CD8-positive, alpha-beta memory T cell (primary cell): ENCODE results near the gene CYP1A2. TPM values are rescaled to one million over a fixed set of nuclear protein-coding genes. Genes with fewer than 3 reads are reported as not detected.

Experiments used
- CTCF ChIA-PET: fragments of 350-600 bp; sonication (Branson Sonifier 250); formaldehyde crosslinking; loops from one replicate; lab custom pipeline; 2021; ENCODE audit warnings: antibody characterized with exemption; lab: Charles Lee
- POLR2A ChIA-PET: fragments of 350-600 bp; sonication (Branson Sonifier 250); formaldehyde crosslinking; loops from one replicate; lab custom pipeline; 2021; ENCODE audit warnings: antibody characterized with exemption; lab: Charles Lee
- DNase-seq, 5 donors: peaks; one replicate each; pipeline versions ENCODE4 v3.0.0 to v3.0.0-alpha.2; 2020 to 2022; ENCODE audit warnings: mixed read lengths in 1 of 5
- H3K27ac ChIP-seq: one replicate; pipeline ENCODE4 v1.7.0; 2013; ENCODE audit warnings: low read depth, mild to moderate bottlenecking, low read length, moderate library complexity
- H3K27me3 ChIP-seq: 2 replicates; pipeline ENCODE4 v1.7.0; 2013; ENCODE audit warnings: low read length, mild to moderate bottlenecking; ENCODE audit not compliant: insufficient read depth, poor library complexity, severe bottlenecking
- H3K36me3 ChIP-seq: 2 replicates; pipeline ENCODE4 v1.7.0; 2013; ENCODE audit warnings: mild to moderate bottlenecking, low read length, moderate library complexity; ENCODE audit not compliant: insufficient read depth
- H3K4me1 ChIP-seq: 2 replicates; pipeline ENCODE4 v1.7.0; 2013; ENCODE audit warnings: mild to moderate bottlenecking, low read length, moderate library complexity; ENCODE audit not compliant: insufficient read depth
- H3K4me3 ChIP-seq: 2 replicates; pipeline ENCODE4 v1.7.0; 2013; ENCODE audit warnings: mild to moderate bottlenecking, low read length
- H3K9me3 ChIP-seq: 2 replicates; pipeline ENCODE4 v1.7.0; 2013; ENCODE audit warnings: mild to moderate bottlenecking, low read length
- H3K27ac Mint-ChIP-seq, 8 donors: one replicate each; pipeline ENCODE4 v1.8.0; 2020 to 2021; ENCODE audit warnings: mixed read lengths in 8 of 8, mild to moderate bottlenecking in 6 of 8, inconsistent platforms in 3 of 8, moderate library complexity in 3 of 8
- H3K27me3 Mint-ChIP-seq, 2 donors: one replicate each; pipeline ENCODE4 v1.8.0; 2020 to 2021; ENCODE audit warnings: mixed read lengths in 2 of 2, mild to moderate bottlenecking in 1 of 2, moderate library complexity in 1 of 2
- H3K36me3 Mint-ChIP-seq, 3 donors: one replicate each; pipeline ENCODE4 v1.8.0; 2020 to 2021; ENCODE audit warnings: mixed read lengths in 3 of 3, inconsistent platforms in 1 of 3, mild to moderate bottlenecking in 1 of 3
- H3K4me1 Mint-ChIP-seq, 3 donors: one replicate each; pipeline ENCODE4 v1.8.0; 2020 to 2021; ENCODE audit warnings: mixed read lengths in 3 of 3, inconsistent platforms in 1 of 3, mild to moderate bottlenecking in 1 of 3
- H3K4me3 Mint-ChIP-seq, 7 donors: one replicate each; pipeline ENCODE4 v1.8.0; 2020 to 2021; ENCODE audit warnings: mixed read lengths in 7 of 7, mild to moderate bottlenecking in 6 of 7, moderate library complexity in 4 of 7, inconsistent platforms in 2 of 7
- H3K9me3 Mint-ChIP-seq, 5 donors: one replicate each; pipeline ENCODE4 v1.8.0; 2020 to 2022; ENCODE audit warnings: mixed read lengths in 5 of 5, mild to moderate bottlenecking in 3 of 5, moderate library complexity in 2 of 5, inconsistent platforms in 1 of 5
- polyA plus RNA-seq: library from polyadenylated mRNA; unstranded; fragments of 300-500 nt; fragmentation: Illumina TruSeq; gene quantifications from one replicate; pipeline ENCODE4 v1.2.3, GENCODE V29; 2021
- total RNA-seq, 2 experiments: library from RNA; stranded (reverse); gene quantifications; one replicate each; pipeline ENCODE4 v1.2.3, GENCODE V29; 2021

The CYP1A2 gene
- total and polyA plus RNA-seq, 3 experiments from 2014 or later, result not detected

- H3K9me3 Mint-ChIP-seq, result no peaks in the 10 kb centered on the region
- H3K27me3 Mint-ChIP-seq, result no peaks in the 10 kb centered on the region
- DNase-seq, result peak in 1 of 5 donors; percentile 36
- peak overlapping the region; percentile 32 for H3K4me3 ChIP-seq
- no peaks in the 10 kb centered on the region for H3K27me3 ChIP-seq
- peak overlapping the region; percentile 65 for H3K27ac ChIP-seq
- no peaks in the 10 kb centered on the region for H3K9me3 ChIP-seq
- H3K4me1 ChIP-seq, result peaks cover 63% of the 10 kb centered on the region
- peaks cover 46 to 57% (median 54%) of the 10 kb centered on the region in 3 donors for H3K4me1 Mint-ChIP-seq
- H3K36me3 Mint-ChIP-seq, result peaks cover 4 to 80% (median 6%) of the 10 kb centered on the region in 3 donors
- peak overlapping the region in 3 of 7 donors; percentile 22 to 48 (median 24) for H3K4me3 Mint-ChIP-seq
- peaks cover 50% of the 10 kb centered on the region for H3K36me3 ChIP-seq
- POLR2A ChIA-PET, result interaction anchor here (0.6 to 2.4 kb wide), 7 partner anchors 9 to 30 kb away, joined by 3 to 13 read pairs (median 6); partner anchors contain the start of gene CSK
- peak overlapping the region; percentile 79 to 97 (median 94) for H3K27ac Mint-ChIP-seq
- CTCF ChIA-PET, result interaction anchor here (0.6 to 15.8 kb wide), 15 partner anchors 9 to 189 kb away, joined by 3 to 1086 read pairs (median 7); partner anchors contain the start of gene CSK
These were observed 50.7 kb downstream of the CYP1A2 start for GRCh38 chr15:74799255-74799855.

GRCh38 chr15:74799856-74800558 is 51.4 kb downstream of the CYP1A2 start:
- Mint-ChIP-seq H3K9me3 (no peaks in the 10 kb centered on the region), H3K4me1 (peaks cover 42 to 53% (median 48%) of the 10 kb centered on the region in 3 donors), H3K27me3 (no peaks in the 10 kb centered on the region), H3K36me3 (peaks cover 4 to 81% (median 6%) of the 10 kb centered on the region in 3 donors), H3K4me3 (peak overlapping the region in 6 of 7 donors; percentile 19 to 40 (median 26)), H3K27ac (peak overlapping the region; percentile 79 to 97 (median 94))
- Histone ChIP-seq H3K9me3 (no peaks in the 10 kb centered on the region), H3K27ac (peak overlapping the region; percentile 65), H3K4me1 (peaks cover 57% of the 10 kb centered on the region), H3K27me3 (no peaks in the 10 kb centered on the region), H3K36me3 (peaks cover 50% of the 10 kb centered on the region), H3K4me3 (peak overlapping the region; percentile 32)
- ChIA-PET CTCF (interaction anchor here (0.6 to 15.8 kb wide), 15 partner anchors 8 to 189 kb away, joined by 3 to 1086 read pairs (median 7); partner anchors contain the start of gene CSK), POLR2A (interaction anchor here (0.6 to 2.4 kb wide), 7 partner anchors 8 to 31 kb away, joined by 3 to 13 read pairs (median 6); partner anchors contain the start of gene CSK)
- peak; percentile 81 to 91 (median 85) for DNase-seq

GRCh38 chr15:74800559-74801094 is 52.0 kb downstream of the CYP1A2 start:
- Histone ChIP-seq H3K9me3 (no peaks in the 10 kb centered on the region), H3K4me3 (no peak overlapping the region), H3K36me3 (peaks cover 50% of the 10 kb centered on the region), H3K27ac (no peak overlapping the region), H3K4me1 (peaks cover 51% of the 10 kb centered on the region), H3K27me3 (no peaks in the 10 kb centered on the region)
- H3K9me3 Mint-ChIP-seq, result no peaks in the 10 kb centered on the region
- CTCF ChIA-PET, result interaction anchor here (1.5 to 15.8 kb wide), 7 partner anchors 13 to 169 kb away, joined by 3 to 1086 read pairs (median 11); partner anchors contain the start of gene CSK
- H3K27me3 Mint-ChIP-seq, result no peaks in the 10 kb centered on the region
- H3K4me3 Mint-ChIP-seq, result no peak overlapping the region
- H3K4me1 Mint-ChIP-seq, result peaks cover 36 to 47% (median 42%) of the 10 kb centered on the region in 3 donors
- DNase-seq, result no peak
- H3K36me3 Mint-ChIP-seq, result peaks cover 4 to 79% (median 6%) of the 10 kb centered on the region in 3 donors
- POLR2A ChIA-PET, result interaction anchor here (1.6 to 2.4 kb wide), 3 partner anchors 20 to 32 kb away, joined by 5 to 13 read pairs (median 13); partner anchors contain the start of gene CSK
- H3K27ac Mint-ChIP-seq, result peak overlapping the region in 4 of 8 donors; percentile 92 to 97 (median 96)

- Mint-ChIP-seq H3K4me1 (peaks cover 32 to 41% (median 37%) of the 10 kb centered on the region in 3 donors), H3K36me3 (peaks cover 4 to 74% (median 5%) of the 10 kb centered on the region in 3 donors), H3K9me3 (no peaks in the 10 kb centered on the region), H3K27me3 (no peaks in the 10 kb centered on the region), H3K27ac (peak overlapping the region in 6 of 8 donors; percentile 17 to 91 (median 66)), H3K4me3 (no peak overlapping the region)
- Histone ChIP-seq H3K4me1 (peaks cover 43% of the 10 kb centered on the region), H3K36me3 (peaks cover 50% of the 10 kb centered on the region), H3K4me3 (no peak overlapping the region), H3K27ac (no peak overlapping the region), H3K27me3 (no peaks in the 10 kb centered on the region), H3K9me3 (no peaks in the 10 kb centered on the region)
- ChIA-PET CTCF (interaction anchor here (0.9 to 15.8 kb wide), 9 partner anchors 14 to 170 kb away, joined by 3 to 1086 read pairs (median 11); partner anchors contain the start of gene CSK), POLR2A (no interaction called here)
- no peak for DNase-seq
These were observed 52.8 kb downstream of the CYP1A2 start for GRCh38 chr15:74801311-74801997.

- H3K9me3 ChIP-seq, result no peaks in the 10 kb centered on the region
- peaks cover 36 to 44% (median 42%) of the 10 kb centered on the region in 3 donors for H3K4me1 Mint-ChIP-seq
- ChIA-PET POLR2A (interaction anchor here (1.5 kb wide), 1 partner anchor 15 kb away, joined by 4 read pairs; no protein-coding TSS in a partner anchor), CTCF (interaction anchor here (0.9 to 8.9 kb wide), 3 partner anchors 32 to 168 kb away, joined by 3 to 86 read pairs (median 3); no protein-coding TSS in a partner anchor)
- no peak overlapping the region for H3K4me3 ChIP-seq
- H3K27ac ChIP-seq, result no peak overlapping the region
- no peaks in the 10 kb centered on the region for H3K27me3 Mint-ChIP-seq
- H3K4me3 Mint-ChIP-seq, result no peak overlapping the region
- peaks cover 50% of the 10 kb centered on the region for H3K36me3 ChIP-seq
- DNase-seq, result no peak
- peaks cover 4 to 74% (median 6%) of the 10 kb centered on the region in 3 donors for H3K36me3 Mint-ChIP-seq
- no peaks in the 10 kb centered on the region for H3K9me3 Mint-ChIP-seq
- no peaks in the 10 kb centered on the region for H3K27me3 ChIP-seq
- H3K27ac Mint-ChIP-seq, result peak overlapping the region in 1 of 8 donors; percentile 74
- peaks cover 41% of the 10 kb centered on the region for H3K4me1 ChIP-seq
These were observed 53.6 kb downstream of the CYP1A2 start for GRCh38 chr15:74802290-74802689.

GRCh38 chr15:74802862-74803447 is 54.3 kb downstream of the CYP1A2 start:
- peak overlapping the region in 1 of 8 donors; percentile 74 for H3K27ac Mint-ChIP-seq
- POLR2A ChIA-PET, result interaction anchor here (1.5 kb wide), 1 partner anchor 15 kb away, joined by 4 read pairs; no protein-coding TSS in a partner anchor
- H3K36me3 Mint-ChIP-seq, result peaks cover 4 to 67% (median 6%) of the 10 kb centered on the region in 3 donors

More at GRCh38 chr15:74802862-74803447, 54.3 kb downstream of the CYP1A2 start:
- Histone ChIP-seq H3K9me3 (no peaks in the 10 kb centered on the region), H3K27me3 (no peaks in the 10 kb centered on the region), H3K4me3 (no peak overlapping the region), H3K36me3 (peaks cover 48% of the 10 kb centered on the region), H3K27ac (no peak overlapping the region), H3K4me1 (peaks cover 36% of the 10 kb centered on the region)
- DNase-seq, result no peak
- H3K9me3 Mint-ChIP-seq, result no peaks in the 10 kb centered on the region
- CTCF ChIA-PET, result interaction anchor here (0.8 to 8.9 kb wide), 4 partner anchors 9 to 39 kb away, joined by 3 to 86 read pairs (median 10); no protein-coding TSS in a partner anchor
- no peaks in the 10 kb centered on the region for H3K27me3 Mint-ChIP-seq
- H3K4me1 Mint-ChIP-seq, result peaks cover 32 to 43% (median 41%) of the 10 kb centered on the region in 3 donors
- H3K4me3 Mint-ChIP-seq, result no peak overlapping the region
